Heart left ventricle (tissue), 16 donors: ENCODE results near the gene ADRB1. TPM values are rescaled to one million over a fixed set of nuclear protein-coding genes. Genes with fewer than 3 reads are reported as not detected.

Experiments
- ATAC-seq, 4 donors: fragments of 200-7000 bp; cut with Tn5 transposase; one replicate each; pipeline ENCODE4 v1.9.1; 2020 to 2022; ENCODE audit warnings: moderate library complexity in 4 of 4, mild to moderate bottlenecking in 3 of 4, moderate number of reproducible peaks in 1 of 4
- DNase-seq, 5 donors: peaks; one replicate each; pipeline ENCODE4 v3.0.0-alpha.2; 2020
- H3K27ac ChIP-seq, 12 donors: fragments of 200-600 bp; sonication (generic) in 4 of 12; one replicate each; pipeline versions ENCODE4 v1.5.0 to v1.8.0; 2016 to 2022; ENCODE audit warnings: mild to moderate bottlenecking in 2 of 12
- H3K27me3 ChIP-seq, 9 donors: fragments of 200-600 bp; sonication (generic) in 2 of 9; one replicate each; pipeline versions ENCODE4 v1.5.1 to v1.8.0; 2016 to 2022; ENCODE audit warnings: mild to moderate bottlenecking in 3 of 9
- H3K36me3 ChIP-seq, 9 donors: fragments of 200-600 bp; sonication (generic) in 2 of 9; one replicate each; pipeline versions ENCODE4 v1.5.0 to v1.8.0; 2018 to 2022; ENCODE audit warnings: mild to moderate bottlenecking in 2 of 9
- H3K4me1 ChIP-seq, 12 donors: fragments of 200-600 bp; sonication (generic) in 4 of 12; one replicate each; pipeline versions ENCODE4 v1.5.0 to v1.8.0; 2016 to 2022; ENCODE audit warnings: mild to moderate bottlenecking in 3 of 12
- H3K4me3 ChIP-seq, 12 donors: fragments of 200-600 bp; sonication (generic) in 4 of 12; one replicate each; pipeline versions ENCODE4 v1.5.0 to v1.8.0; 2017 to 2022; ENCODE audit warnings: mild to moderate bottlenecking in 9 of 12, moderate library complexity in 4 of 12
- H3K9me3 ChIP-seq, 12 donors: fragments of 200-600 bp; sonication (generic) in 4 of 12; one replicate each; pipeline versions ENCODE4 v1.5.0 to v1.8.0; 2016 to 2022; ENCODE audit warnings: mild to moderate bottlenecking in 1 of 12
- CTCF ChIP-seq, 12 donors: fragments of 200-600 bp; sonication (generic) in 4 of 12; IDR thresholded peaks; one replicate each; pipeline versions ENCODE4 v1.5.0 to v1.8.0; 2018 to 2022; ENCODE audit warnings: antibody characterized with exemption in 12 of 12, mild to moderate bottlenecking in 5 of 12
- POLR2A ChIP-seq, 2 donors: fragments of 450-650 bp; IDR thresholded peaks; one replicate each; pipeline ENCODE4 v1.6.1; 2017; ENCODE audit warnings: antibody characterized with exemption in 2 of 2, mild to moderate bottlenecking in 2 of 2, moderate library complexity in 2 of 2
- WGBS, 4 donors: extraction: QIAGEN DNeasy Blood & Tissue Kit in 2 of 4; methylation state at CpG; one replicate each; pipeline versions ENCODE4 v1.1.5 to v1.1.7; 2013 to 2018; 5-methylcytosine and 5-hydroxymethylcytosine counted together
- intact Hi-C, 10 donors: fragments of 100-400 bp; cut with DNase I; formaldehyde crosslinking; loops; one replicate each; pipeline versions ENCODE4 v1.11.1 to v1.14.2; 2022
- polyA plus RNA-seq, 2 donors: library from polyadenylated mRNA; stranded (reverse); fragments of 200-250 nt; gene quantifications; one replicate each; pipeline ENCODE4 v1.2.3, GENCODE V29; 2013
- total RNA-seq, 9 donors: library from RNA; depleted of rRNA in 2 of 9; stranded (reverse); fragments of >200 nt in 2 of 9; fragmentation: NEBNext Ultra II Directional in 3 of 9; extraction: Animal tissue kit (Norgen Biotek cat#: 25700) in 3 of 9; gene quantifications; one replicate each; pipeline versions ENCODE4 v1.1.0 to v1.2.4, GENCODE V29; 2016 to 2023
- donor health status: ischemic (EF 13 %, LVEDD 7.1; RV severe dilation, severe dysfunction).
- donor health status: healthy with polysubstance abuse.
- donor health status: DM: no; HTN: yes; CAD: no.
- donor health status: DM: no; HTN: no; CAD: no.
- donor health status: ischemic (EF 25% LVEDD 6.9; RV normal size, moderate dysfunction).
- donor health status: ischemic (EF 25% LVEDD 5.7; RV mildly dilated, moderate dysfunction).
- donor health status: healthy.
- donor health status: DM: yes; HTN: yes; CAD: no.
- donor health status: ischemic (EF 35%, LVEDD 5.7; RV mildly dilated, moderate dysfunction).
- donor health status: nonischemic (EF 11% LVEDD 7.7; RV severe dilation, severe dysfunction).
- donor health status: DM: yes; HTN: yes; CAD: no.
- donor health status: PGD.
- donor health status: ischemic (EF 29% LVEDD 5.4; RV normal size, mild dysfunction).
- donor health status: nonischemic (EF 23%, LVEDD 6.1; RV moderate dilation, normal function).

The ADRB1 gene
- total and polyA plus RNA-seq, 11 donors, result 7.3 to 115 (median 59.4) TPM

GRCh38 chr10:114081911-114082583 is 38.4 kb downstream of the ADRB1 start:
- ATAC-seq, result no peak
- 83 to 93% (median 91%) methylated on average over 8 of the region's 8 CpGs for WGBS, 4 donors

GRCh38 chr10:114083040-114083439 is 39.4 kb downstream of the ADRB1 start:
- intact Hi-C loops, result loop anchor here in 1 of 10 donors (10.0 kb wide), 1 partner anchor 158 kb away; no protein-coding TSS in a partner anchor
- H3K36me3 ChIP-seq, result no peaks in the 10 kb centered on the region
- 89 to 90% (median 90%) methylated on average over 5 of the region's 5 CpGs for WGBS, 4 donors
- H3K9me3 ChIP-seq, result no peaks in the 10 kb centered on the region
- no peaks in the 10 kb centered on the region for H3K4me1 ChIP-seq
- TF ChIP-seq CTCF (IDR thresholded peaks at IDR 0.05) (no peak), POLR2A (IDR thresholded peaks at IDR 0.05) (no peak)
- H3K27me3 ChIP-seq, result no peaks in the 10 kb centered on the region
- H3K4me3 ChIP-seq, result no peak overlapping the region
- no peak overlapping the region for H3K27ac ChIP-seq
- no peak for ATAC-seq
- no peak for DNase-seq

More at GRCh38 chr10:114081911-114082583, 38.4 kb downstream of the ADRB1 start:
- Histone ChIP-seq H3K27ac (no peak overlapping the region), H3K4me1 (no peaks in the 10 kb centered on the region), H3K4me3 (no peak overlapping the region), H3K27me3 (no peaks in the 10 kb centered on the region), H3K36me3 (no peaks in the 10 kb centered on the region), H3K9me3 (no peaks in the 10 kb centered on the region)
- DNase-seq, result no peak
- TF ChIP-seq CTCF (IDR thresholded peaks at IDR 0.05), result no peak
- TF ChIP-seq POLR2A (IDR thresholded peaks at IDR 0.05), result no peak
- intact Hi-C loops, result loop anchor here in 1 of 10 donors (10.0 kb wide), 1 partner anchor 157 kb away; no protein-coding TSS in a partner anchor

GRCh38 chr10:114084215-114084614 is 40.5 kb downstream of the ADRB1 start:
- WGBS, 4 donors, result 88 to 93% (median 90%) methylated on average over 3 to 4 of the region's 4 CpGs
- no peak for TF ChIP-seq POLR2A (IDR thresholded peaks at IDR 0.05)
- TF ChIP-seq CTCF (IDR thresholded peaks at IDR 0.05), result no peak
- H3K27me3 ChIP-seq, result no peaks in the 10 kb centered on the region
- H3K4me1 ChIP-seq, result no peaks in the 10 kb centered on the region
- no peak overlapping the region for H3K4me3 ChIP-seq
- no peak for DNase-seq
- H3K9me3 ChIP-seq, result no peaks in the 10 kb centered on the region
- no peaks in the 10 kb centered on the region for H3K36me3 ChIP-seq
- no peak for ATAC-seq
- H3K27ac ChIP-seq, result no peak overlapping the region
- intact Hi-C loops, result loop anchor here in 1 of 10 donors (10.0 kb wide), 1 partner anchor 159 kb away; no protein-coding TSS in a partner anchor

GRCh38 chr10:114087255-114087654 is 43.6 kb downstream of the ADRB1 start:
- no peaks in the 10 kb centered on the region for H3K9me3 ChIP-seq
- H3K36me3 ChIP-seq, result no peaks in the 10 kb centered on the region
- no peak overlapping the region for H3K4me3 ChIP-seq
- TF ChIP-seq POLR2A (IDR thresholded peaks at IDR 0.05) (no peak), CTCF (IDR thresholded peaks at IDR 0.05) (no peak)
- no peaks in the 10 kb centered on the region for H3K27me3 ChIP-seq
- DNase-seq, result no peak
- H3K4me1 ChIP-seq, result no peaks in the 10 kb centered on the region
- no peak overlapping the region for H3K27ac ChIP-seq
- WGBS, 4 donors, result 71 to 80% (median 76%) methylated on average over 5 of the region's 5 CpGs
- ATAC-seq, result peak in 1 of 4 donors; percentile 10
- intact Hi-C loops, result loop anchor here in 1 of 10 donors (10.0 kb wide), 1 partner anchor 162 kb away; no protein-coding TSS in a partner anchor
